Peyer's patch (tissue), 4 donors: Measurements from ENCODE around the gene MAP4K3.

Source experiments
- POLR2A ChIP-seq, 2 donors: fragments of 450-650 bp; IDR thresholded peaks; one replicate each; pipeline ENCODE4 v1.5.1; 2017; ENCODE audit warnings: antibody characterized with exemption in 2 of 2, mild to moderate bottlenecking in 2 of 2, moderate library complexity in 2 of 2
- TF ChIP-seq, protein P1 (sequence below), 6 experiments: fragments of 450-650 bp in 4 of 6; fragments of 200-600 bp in 2 of 6; sonication (generic) in 1 of 6; IDR thresholded peaks; one replicate each; pipeline ENCODE4 v1.5.1; 2017 to 2019; ENCODE audit warnings: antibody characterized with exemption in 6 of 6, mild to moderate bottlenecking in 3 of 6, moderate library complexity in 1 of 6

DNA sequence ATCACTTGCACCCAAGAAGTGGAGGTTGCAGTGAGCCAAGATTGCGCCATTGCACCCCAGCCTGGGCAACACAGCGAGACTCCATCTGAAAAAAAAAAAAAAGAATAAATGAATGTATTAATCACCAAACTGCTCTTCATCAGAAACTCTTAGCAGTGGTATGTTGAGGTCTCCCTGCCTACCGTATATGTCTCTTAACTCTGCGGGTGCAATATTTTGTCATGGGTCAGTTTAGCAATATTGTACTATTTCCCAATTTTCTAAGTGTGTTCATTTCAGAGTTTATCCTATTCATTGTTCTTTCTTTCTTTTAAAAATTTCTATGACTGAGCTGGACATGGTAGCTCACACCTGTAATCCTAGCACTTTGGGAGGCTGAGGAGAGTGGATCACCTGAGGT is 37.9 kb upstream of the MAP4K3 start:
- TF ChIP-seq, protein P1, sequence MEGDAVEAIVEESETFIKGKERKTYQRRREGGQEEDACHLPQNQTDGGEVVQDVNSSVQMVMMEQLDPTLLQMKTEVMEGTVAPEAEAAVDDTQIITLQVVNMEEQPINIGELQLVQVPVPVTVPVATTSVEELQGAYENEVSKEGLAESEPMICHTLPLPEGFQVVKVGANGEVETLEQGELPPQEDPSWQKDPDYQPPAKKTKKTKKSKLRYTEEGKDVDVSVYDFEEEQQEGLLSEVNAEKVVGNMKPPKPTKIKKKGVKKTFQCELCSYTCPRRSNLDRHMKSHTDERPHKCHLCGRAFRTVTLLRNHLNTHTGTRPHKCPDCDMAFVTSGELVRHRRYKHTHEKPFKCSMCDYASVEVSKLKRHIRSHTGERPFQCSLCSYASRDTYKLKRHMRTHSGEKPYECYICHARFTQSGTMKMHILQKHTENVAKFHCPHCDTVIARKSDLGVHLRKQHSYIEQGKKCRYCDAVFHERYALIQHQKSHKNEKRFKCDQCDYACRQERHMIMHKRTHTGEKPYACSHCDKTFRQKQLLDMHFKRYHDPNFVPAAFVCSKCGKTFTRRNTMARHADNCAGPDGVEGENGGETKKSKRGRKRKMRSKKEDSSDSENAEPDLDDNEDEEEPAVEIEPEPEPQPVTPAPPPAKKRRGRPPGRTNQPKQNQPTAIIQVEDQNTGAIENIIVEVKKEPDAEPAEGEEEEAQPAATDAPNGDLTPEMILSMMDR (IDR thresholded peaks at IDR 0.05), result no peak
- no peak for TF ChIP-seq POLR2A (IDR thresholded peaks at IDR 0.05)
